Left lung (tissue), 10 donors: ENCODE results near the gene DHCR24. TPM values are rescaled to one million over a fixed set of nuclear protein-coding genes. Genes with fewer than 3 reads are reported as not detected.

Source experiments
- ATAC-seq: fragments of 200-7000 bp; cut with Tn5 transposase; one replicate; pipeline ENCODE4 v1.9.1; 2020; ENCODE audit warnings: moderate library complexity
- DNase-seq, 4 donors: peaks; one replicate each; pipeline ENCODE4 v3.0.0-alpha.2; 2013 to 2020
- H3K27ac ChIP-seq, 2 donors: fragments of 200-600 bp; sonication (generic) in 1 of 2; one replicate each; pipeline versions ENCODE4 v1.5.0 to v1.8.0; 2020 to 2021
- H3K27me3 ChIP-seq, 2 donors: fragments of 200-600 bp; sonication (generic) in 1 of 2; one replicate each; pipeline versions ENCODE4 v1.5.0 to v1.8.0; 2020 to 2021
- H3K36me3 ChIP-seq, 2 donors: fragments of 200-600 bp; sonication (generic) in 1 of 2; one replicate each; pipeline versions ENCODE4 v1.5.0 to v1.8.0; 2020 to 2021
- H3K4me1 ChIP-seq, 2 donors: fragments of 200-600 bp; one replicate each; pipeline ENCODE4 v1.8.0; 2021
- H3K4me3 ChIP-seq, 2 donors: fragments of 200-600 bp; sonication (generic) in 1 of 2; one replicate each; pipeline versions ENCODE4 v1.5.0 to v1.8.0; 2020 to 2021; ENCODE audit warnings: mild to moderate bottlenecking in 1 of 2
- H3K9me3 ChIP-seq, 2 donors: fragments of 200-600 bp; sonication (generic) in 1 of 2; one replicate each; pipeline versions ENCODE4 v1.5.0 to v1.8.0; 2020 to 2021
- intact Hi-C, 2 donors: fragments of 100-400 bp; cut with DNase I; formaldehyde crosslinking; loops; one replicate each; pipeline versions ENCODE4 v1.11.2 to v1.14.2; 2022
- polyA plus RNA-seq, 6 donors: library from polyadenylated mRNA; unstranded; fragments of 120-200 nt; gene quantifications; one replicate each; pipeline ENCODE4 v1.2.1, GENCODE V29; 2013; ENCODE audit not compliant: insufficient read length in 6 of 6
- total RNA-seq, 2 donors: library from RNA; stranded (reverse); fragmentation: NEBNext Ultra II Directional; extraction: Animal tissue kit (Norgen Biotek cat#: 25700); gene quantifications; one replicate each; pipeline ENCODE4 v1.2.1, GENCODE V29; 2021
- TF ChIP-seq, protein P1 (sequence below), 2 donors: fragments of 200-600 bp; sonication (generic) in 1 of 2; IDR thresholded peaks; one replicate each; pipeline versions ENCODE4 v1.5.0 to v1.8.0; 2021; ENCODE audit warnings: antibody characterized with exemption in 2 of 2
- donor health status: DM: no; HTN: yes; CAD: no.
- donor health status: DM: no; HTN: no; CAD: no.

DHCR24 gene
- total and polyA plus RNA-seq, 8 donors, result 30.1 to 741 (median 51.2) TPM

DNA sequence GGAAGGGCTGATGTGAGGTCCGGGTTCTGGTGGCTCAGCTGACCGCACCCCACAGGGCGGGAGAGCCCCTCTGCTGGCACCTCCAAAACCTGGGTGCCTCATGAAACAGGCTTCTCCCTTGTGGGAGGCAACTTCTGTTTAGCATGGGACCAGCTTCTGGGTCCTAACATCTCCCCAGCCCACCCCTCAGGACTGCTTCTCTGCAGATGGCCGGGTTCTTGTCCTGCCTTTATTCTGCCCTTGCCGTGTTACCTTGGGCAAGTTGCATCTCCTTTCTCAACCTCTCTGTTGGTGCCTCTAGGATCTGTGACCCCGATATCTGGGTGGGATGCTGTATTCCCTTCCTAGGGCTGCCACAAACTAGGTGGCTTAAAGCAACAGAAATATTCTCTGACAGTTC is 70.9 kb downstream of the DHCR24 start:
- Histone ChIP-seq H3K4me1 (no peaks in the 10 kb centered on the region), H3K9me3 (no peaks in the 10 kb centered on the region), H3K27ac (no peak overlapping the region), H3K4me3 (no peak overlapping the region), H3K36me3 (no peaks in the 10 kb centered on the region), H3K27me3 (peaks cover 0 to 4% of the 10 kb centered on the region in 2 donors)
- TF ChIP-seq, protein P1, sequence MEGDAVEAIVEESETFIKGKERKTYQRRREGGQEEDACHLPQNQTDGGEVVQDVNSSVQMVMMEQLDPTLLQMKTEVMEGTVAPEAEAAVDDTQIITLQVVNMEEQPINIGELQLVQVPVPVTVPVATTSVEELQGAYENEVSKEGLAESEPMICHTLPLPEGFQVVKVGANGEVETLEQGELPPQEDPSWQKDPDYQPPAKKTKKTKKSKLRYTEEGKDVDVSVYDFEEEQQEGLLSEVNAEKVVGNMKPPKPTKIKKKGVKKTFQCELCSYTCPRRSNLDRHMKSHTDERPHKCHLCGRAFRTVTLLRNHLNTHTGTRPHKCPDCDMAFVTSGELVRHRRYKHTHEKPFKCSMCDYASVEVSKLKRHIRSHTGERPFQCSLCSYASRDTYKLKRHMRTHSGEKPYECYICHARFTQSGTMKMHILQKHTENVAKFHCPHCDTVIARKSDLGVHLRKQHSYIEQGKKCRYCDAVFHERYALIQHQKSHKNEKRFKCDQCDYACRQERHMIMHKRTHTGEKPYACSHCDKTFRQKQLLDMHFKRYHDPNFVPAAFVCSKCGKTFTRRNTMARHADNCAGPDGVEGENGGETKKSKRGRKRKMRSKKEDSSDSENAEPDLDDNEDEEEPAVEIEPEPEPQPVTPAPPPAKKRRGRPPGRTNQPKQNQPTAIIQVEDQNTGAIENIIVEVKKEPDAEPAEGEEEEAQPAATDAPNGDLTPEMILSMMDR (IDR thresholded peaks at IDR 0.05), result no peak
- no peak for ATAC-seq
- DNase-seq, result peak in 1 of 4 donors; percentile 8
- intact Hi-C loops, result loop anchor here in 1 of 2 donors (10.0 kb wide), 1 partner anchor 141 kb away; no protein-coding TSS in a partner anchor

DNA sequence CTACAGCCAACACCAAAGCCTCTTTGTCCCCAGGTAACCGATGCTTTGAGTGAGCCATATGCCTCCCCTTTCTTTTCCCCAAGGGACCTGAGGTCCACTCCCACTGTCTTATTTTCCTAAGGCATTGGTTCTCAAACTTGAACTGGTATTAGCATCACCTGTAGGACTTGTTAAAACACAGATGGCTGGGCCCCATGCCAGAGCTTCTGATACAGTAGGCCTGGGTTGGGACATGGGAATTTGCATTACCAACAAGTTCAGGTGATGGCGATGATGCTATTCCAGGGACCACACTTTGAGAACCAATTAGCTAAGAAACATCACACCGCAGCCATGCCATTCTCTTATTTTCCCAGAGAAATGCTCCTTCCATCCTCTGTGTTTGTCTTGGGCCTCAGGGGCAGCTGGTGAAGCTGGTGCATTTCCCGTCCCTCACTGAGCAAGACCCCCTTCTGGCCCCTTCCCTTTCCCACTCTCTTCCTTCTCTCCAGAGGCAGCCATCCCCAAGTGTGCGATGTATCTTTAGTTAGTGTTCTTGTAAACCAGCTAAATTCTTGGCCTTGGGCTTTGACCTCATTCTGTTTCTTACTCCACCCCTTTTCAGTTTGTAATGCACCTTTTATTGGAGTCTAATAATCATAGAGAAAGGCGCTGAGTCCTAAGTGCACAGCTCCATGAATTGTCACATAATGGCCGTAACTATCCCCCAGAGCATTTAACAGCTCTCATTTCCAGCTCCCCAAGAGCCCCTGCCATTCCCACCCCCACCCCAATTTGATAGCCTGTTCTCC is 71.7 kb downstream of the DHCR24 start:
- TF ChIP-seq, protein P1 (IDR thresholded peaks at IDR 0.05), result no peak
- H3K9me3 ChIP-seq, result no peaks in the 10 kb centered on the region
- no peaks in the 10 kb centered on the region for H3K36me3 ChIP-seq
- H3K27ac ChIP-seq, result no peak overlapping the region
- H3K4me3 ChIP-seq, result no peak overlapping the region
- H3K4me1 ChIP-seq, result no peaks in the 10 kb centered on the region
- ATAC-seq, result no peak
- no peak for DNase-seq
- peaks cover 0 to 4% of the 10 kb centered on the region in 2 donors for H3K27me3 ChIP-seq
- intact Hi-C loops, result loop anchor here in 1 of 2 donors (10.0 kb wide), 1 partner anchor 140 kb away; no protein-coding TSS in a partner anchor

DNA sequence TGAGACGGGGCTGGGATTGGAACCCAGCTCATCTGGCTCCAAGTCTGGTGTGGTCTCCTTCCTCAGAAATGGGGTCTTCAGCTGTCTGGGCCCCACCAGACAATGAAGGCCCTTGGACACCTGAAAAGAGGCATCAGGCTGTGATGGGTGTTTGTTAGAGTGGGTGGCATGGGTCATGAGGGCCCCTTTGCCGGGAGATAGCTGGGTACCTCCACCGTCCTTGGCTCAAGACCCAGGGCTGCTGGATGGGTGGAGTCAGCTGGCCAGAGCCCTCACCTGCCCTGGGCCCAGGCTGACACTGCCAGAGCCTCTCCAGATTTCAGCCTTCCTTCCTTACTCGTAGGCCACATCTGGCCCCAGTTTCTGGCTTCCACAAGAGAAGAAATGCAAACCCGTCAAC is 72.4 kb downstream of the DHCR24 start:
- DNase-seq, result no peak
- intact Hi-C loops, result loop anchor here in 1 of 2 donors (10.0 kb wide), 1 partner anchor 140 kb away; no protein-coding TSS in a partner anchor
- Histone ChIP-seq H3K27ac (no peak overlapping the region), H3K9me3 (no peaks in the 10 kb centered on the region), H3K36me3 (no peaks in the 10 kb centered on the region), H3K27me3 (peaks cover 0 to 4% of the 10 kb centered on the region in 2 donors), H3K4me3 (no peak overlapping the region), H3K4me1 (no peaks in the 10 kb centered on the region)
- no peak for ATAC-seq
- TF ChIP-seq, protein P1 (IDR thresholded peaks at IDR 0.05), result no peak

DNA sequence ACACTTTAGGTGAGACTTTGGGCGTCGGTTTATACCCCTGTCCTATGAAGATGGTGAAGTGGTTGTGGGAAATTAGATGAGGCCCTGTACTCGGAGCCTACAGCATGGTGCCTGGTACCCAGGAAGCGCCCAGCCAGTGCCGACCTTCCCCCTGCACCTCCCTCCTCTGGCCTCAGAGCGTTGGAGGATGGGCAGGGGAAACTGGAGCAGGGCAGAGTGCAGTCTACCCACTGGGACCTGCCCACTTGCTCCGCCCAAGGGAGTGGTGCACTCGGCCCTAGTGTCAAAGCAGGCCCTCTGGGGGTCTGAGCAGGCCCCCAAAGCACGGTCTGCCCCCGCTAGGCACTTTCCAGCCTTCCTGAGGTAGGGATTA is 72.9 kb downstream of the DHCR24 start:
- no peak for ATAC-seq
- Histone ChIP-seq H3K27me3 (peaks cover 0 to 4% of the 10 kb centered on the region in 2 donors), H3K36me3 (no peaks in the 10 kb centered on the region), H3K9me3 (no peaks in the 10 kb centered on the region), H3K4me3 (no peak overlapping the region), H3K4me1 (no peaks in the 10 kb centered on the region), H3K27ac (no peak overlapping the region)
- DNase-seq, result no peak
- intact Hi-C loops, result loop anchor here in 1 of 2 donors (10.0 kb wide), 1 partner anchor 139 kb away; no protein-coding TSS in a partner anchor
- TF ChIP-seq, protein P1 (IDR thresholded peaks at IDR 0.05), result no peak

DNA sequence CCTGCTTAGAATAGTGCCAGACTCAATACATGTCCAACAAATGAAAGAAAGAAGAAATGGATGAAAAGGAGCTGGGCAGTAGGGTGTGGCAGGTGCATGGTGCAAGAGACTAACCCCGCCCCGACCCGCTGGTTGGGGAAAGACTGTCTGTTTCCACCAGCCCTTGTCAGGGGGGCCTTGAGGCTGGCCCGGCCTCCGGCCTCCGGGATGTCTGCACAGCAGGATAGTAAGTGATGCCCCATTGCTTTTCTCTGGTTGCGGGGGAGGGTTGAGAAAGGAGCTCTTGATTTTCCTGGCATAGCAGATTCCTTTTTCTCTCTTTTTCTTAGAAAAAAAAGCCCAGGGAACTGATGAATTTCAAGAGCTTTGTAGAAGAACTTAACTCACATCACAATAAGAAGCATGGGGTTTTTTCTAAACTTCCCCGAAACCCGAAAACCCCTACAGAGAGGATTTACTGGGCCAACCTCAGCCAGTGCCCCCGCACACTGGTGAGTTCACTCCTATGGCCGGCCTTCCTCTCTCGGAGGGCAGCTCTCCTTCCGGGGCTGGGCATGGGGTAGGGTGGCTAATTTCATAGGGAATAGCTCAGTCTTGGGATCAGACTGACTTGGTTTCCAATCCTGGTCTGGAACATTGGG is 73.4 kb downstream of the DHCR24 start:
- Histone ChIP-seq H3K4me3 (no peak overlapping the region), H3K4me1 (no peaks in the 10 kb centered on the region), H3K9me3 (no peaks in the 10 kb centered on the region), H3K27ac (no peak overlapping the region), H3K27me3 (peaks cover 0 to 4% of the 10 kb centered on the region in 2 donors), H3K36me3 (no peaks in the 10 kb centered on the region)
- intact Hi-C loops, result loop anchor here in 1 of 2 donors (10.0 kb wide), 1 partner anchor 139 kb away; no protein-coding TSS in a partner anchor
- TF ChIP-seq, protein P1 (IDR thresholded peaks at IDR 0.05), result no peak
- peak in 1 of 4 donors; percentile 11 for DNase-seq
- no peak for ATAC-seq
